ENCODE data around the gene LMCD1. TPM values are rescaled to one million over a fixed set of nuclear protein-coding genes. Genes with fewer than 3 reads are reported as not detected.

LMCD1 gene
- total and polyA plus RNA-seq, 2 of the 8 experiments (the other 6 are each of a cell fraction or from before 2014, with no cell fraction given): 12.3 to 26.5 TPM

GRCh38 chr3:8593021-8593827 lies 91.6 kb downstream of the LMCD1 start (continued):
- TF ChIP-seq SP2 (IDR thresholded peaks at IDR 0.05; ENCODE audit: low read length) (no peak), BCL11A (IDR thresholded peaks at IDR 0.05; ENCODE audit: low read depth in 2 of 2, low read length in 2 of 2) (no peak), SUZ12 (IDR thresholded peaks at IDR 0.05; ENCODE audit: low read length) (no peak), CHD1 (IDR thresholded peaks at IDR 0.05; ENCODE audit: low read depth, low read length) (no peak), CREB1 (IDR thresholded peaks at IDR 0.05) (no peak), FOSL1 (IDR thresholded peaks at IDR 0.05; ENCODE audit: insufficient read depth, low read depth, low read length) (no peak), ZNF274 (IDR thresholded peaks at IDR 0.05; ENCODE audit: borderline replicate concordance, extremely low read depth, low read length) (no peak), POLR2A (IDR thresholded peaks at IDR 0.05; ENCODE audit: control extremely low read depth in 1 of 2, low read depth in 2 of 2, low read length in 2 of 2) (no peak), RFX5 (IDR thresholded peaks at IDR 0.05; ENCODE audit: borderline replicate concordance, low read depth, low read length) (no peak)

Measured in H1 (cell line).